Choroid plexus epithelial cell (primary cell): ENCODE data around the gene SLC12A1.

Experiments used
- DNase-seq: peaks from one replicate; pipeline ENCODE4 v3.0.0-alpha.2; 2010; ENCODE audit warnings: low read depth
- H3K4me3 ChIP-seq: 2 replicates; pipeline ENCODE4 v1.5.1; 2011; ENCODE audit warnings: low read depth, mild to moderate bottlenecking, control low read depth, low read length, moderate library complexity
- TF ChIP-seq, protein P1 (sequence below): conservative IDR thresholded peaks from 2 replicates; pipeline ENCODE4 v1.5.1; 2011; ENCODE audit warnings: low read depth, mild to moderate bottlenecking, control low read depth, inconsistent platforms, low read length, moderate library complexity

The SLC12A1 gene

GRCh38 chr15:48233246-48233645 is 27.1 kb downstream of the SLC12A1 start:
- DNase-seq, result no peak
- TF ChIP-seq, protein P1, sequence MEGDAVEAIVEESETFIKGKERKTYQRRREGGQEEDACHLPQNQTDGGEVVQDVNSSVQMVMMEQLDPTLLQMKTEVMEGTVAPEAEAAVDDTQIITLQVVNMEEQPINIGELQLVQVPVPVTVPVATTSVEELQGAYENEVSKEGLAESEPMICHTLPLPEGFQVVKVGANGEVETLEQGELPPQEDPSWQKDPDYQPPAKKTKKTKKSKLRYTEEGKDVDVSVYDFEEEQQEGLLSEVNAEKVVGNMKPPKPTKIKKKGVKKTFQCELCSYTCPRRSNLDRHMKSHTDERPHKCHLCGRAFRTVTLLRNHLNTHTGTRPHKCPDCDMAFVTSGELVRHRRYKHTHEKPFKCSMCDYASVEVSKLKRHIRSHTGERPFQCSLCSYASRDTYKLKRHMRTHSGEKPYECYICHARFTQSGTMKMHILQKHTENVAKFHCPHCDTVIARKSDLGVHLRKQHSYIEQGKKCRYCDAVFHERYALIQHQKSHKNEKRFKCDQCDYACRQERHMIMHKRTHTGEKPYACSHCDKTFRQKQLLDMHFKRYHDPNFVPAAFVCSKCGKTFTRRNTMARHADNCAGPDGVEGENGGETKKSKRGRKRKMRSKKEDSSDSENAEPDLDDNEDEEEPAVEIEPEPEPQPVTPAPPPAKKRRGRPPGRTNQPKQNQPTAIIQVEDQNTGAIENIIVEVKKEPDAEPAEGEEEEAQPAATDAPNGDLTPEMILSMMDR, result no peak
- no peak overlapping the region for H3K4me3 ChIP-seq

DNA sequence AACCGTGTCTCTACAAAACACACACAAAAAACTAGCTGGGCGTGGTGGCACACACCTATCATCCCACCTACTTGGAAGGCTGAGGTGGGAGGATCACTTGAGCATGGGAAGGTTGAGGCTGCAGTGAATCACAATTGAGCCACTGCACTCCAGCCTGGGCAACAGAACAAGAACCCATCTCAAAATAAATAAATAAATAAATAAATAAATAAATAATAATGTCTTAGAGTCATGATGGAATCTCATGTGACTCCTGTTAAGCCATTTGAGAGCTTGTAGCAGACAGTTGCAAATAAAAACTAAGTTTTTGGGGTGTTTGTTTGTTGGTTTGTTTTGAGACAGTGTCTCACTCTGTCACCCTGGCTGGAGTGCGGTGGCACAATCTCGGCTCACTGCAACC is 33.2 kb downstream of the SLC12A1 start:
- TF ChIP-seq, protein P1, result no peak
- no peak for DNase-seq

DNA sequence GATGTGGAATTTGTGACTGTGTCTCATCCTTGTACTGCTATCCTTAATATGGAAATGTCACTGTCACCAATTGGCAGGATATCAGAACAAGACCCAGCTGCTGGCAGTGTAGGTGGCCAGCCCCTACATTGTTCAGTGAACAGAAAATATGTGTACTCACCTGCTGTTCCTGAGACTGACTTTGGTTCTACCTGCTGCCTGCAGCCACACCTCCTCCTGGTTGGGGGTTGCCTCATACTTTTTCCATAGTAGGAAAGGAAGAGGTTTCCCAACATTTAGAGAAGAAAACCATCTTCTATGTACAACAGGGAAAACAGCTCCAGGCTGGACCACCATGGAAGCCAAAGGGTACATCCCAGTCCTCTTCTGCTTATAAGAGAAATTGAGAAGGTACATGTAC is 35.9 kb downstream of the SLC12A1 start:
- no peak overlapping the region for H3K4me3 ChIP-seq
- TF ChIP-seq, protein P1, result no peak
- DNase-seq, result no peak

More for the DNA sequence above, 33.2 kb downstream of the SLC12A1 start:
- no peak overlapping the region for H3K4me3 ChIP-seq

DNA sequence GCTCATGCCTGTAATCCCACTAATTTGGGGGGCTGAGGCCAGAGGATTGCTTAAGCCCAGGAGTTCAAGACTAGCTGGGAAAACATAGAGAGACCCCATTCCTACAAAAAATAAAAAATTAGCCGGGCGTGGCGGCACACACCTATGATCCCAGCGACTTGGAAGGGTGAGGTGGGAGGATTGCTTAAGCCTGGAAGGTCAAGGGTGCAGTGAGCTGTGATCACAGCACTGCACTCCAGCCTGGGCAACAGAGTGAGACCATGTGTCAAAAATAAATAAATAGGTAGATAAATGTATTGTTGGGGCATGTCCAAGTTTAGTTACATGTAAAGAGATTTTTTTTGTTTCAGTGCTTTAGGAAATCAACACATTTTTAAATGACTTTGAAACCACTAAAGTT is 36.4 kb downstream of the SLC12A1 start:
- no peak for DNase-seq
- no peak overlapping the region for H3K4me3 ChIP-seq
- TF ChIP-seq, protein P1, result no peak

- DNase-seq, result peak; percentile 64
- TF ChIP-seq, protein P1, result no peak
These were observed 38.8 kb downstream of the SLC12A1 start for GRCh38 chr15:48244921-48245320.

GRCh38 chr15:48248414-48248813 is 42.3 kb downstream of the SLC12A1 start:
- H3K4me3 ChIP-seq, result no peak overlapping the region
- DNase-seq, result no peak
- TF ChIP-seq, protein P1, result no peak

More at GRCh38 chr15:48244921-48245320, 38.8 kb downstream of the SLC12A1 start:
- no peak overlapping the region for H3K4me3 ChIP-seq

DNA sequence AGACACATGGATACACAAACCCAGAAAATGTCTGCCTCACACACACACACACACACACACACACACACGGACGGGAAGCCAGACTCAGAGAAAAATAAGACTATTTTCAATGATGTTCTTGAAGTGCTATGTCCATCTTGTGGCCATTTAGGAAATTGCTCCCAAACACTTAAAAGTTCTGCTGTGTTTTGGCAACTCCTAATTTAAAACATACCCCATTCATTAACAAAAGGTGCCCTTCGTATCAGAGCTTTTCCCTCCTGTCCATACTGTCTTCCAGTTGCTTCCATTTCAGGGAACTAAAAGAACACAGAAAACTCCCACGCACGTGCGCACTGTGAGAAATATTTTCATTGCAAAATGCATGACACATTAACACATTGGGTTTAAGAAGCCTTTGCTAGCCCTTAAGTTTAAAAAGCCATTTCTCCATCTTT is 44.6 kb downstream of the SLC12A1 start:
- no peak overlapping the region for H3K4me3 ChIP-seq
- peak; percentile 94 for DNase-seq
- TF ChIP-seq, protein P1, result peak; percentile 74
